Liver (tissue), 9 donors: ENCODE measurements around the gene NOCT. TPM values are rescaled to one million over a fixed set of nuclear protein-coding genes. Genes with fewer than 3 reads are reported as not detected.
A peak's percentile ranks its signal among the peaks of the same experiment; 100 is the strongest.

ENCODE experiments used
- DNase-seq: peaks from one replicate; pipeline ENCODE4 v3.0.0-alpha.2; 2017; ENCODE audit warnings: low spot score
- H3K27ac ChIP-seq, 2 donors: one replicate each; pipeline ENCODE4 v1.7.0; 2013; ENCODE audit warnings: inconsistent platforms in 2 of 2, low read length in 2 of 2, control low read depth in 1 of 2, low read depth in 1 of 2, mild to moderate bottlenecking in 1 of 2
- H3K27me3 ChIP-seq, 4 donors: one replicate each; pipeline versions ENCODE4 v1.6.1 to v1.7.0; 2013; ENCODE audit warnings: low read length in 3 of 4, inconsistent platforms in 1 of 4, mild to moderate bottlenecking in 1 of 4, moderate library complexity in 1 of 4; ENCODE audit not compliant: control insufficient read depth in 4 of 4, insufficient read depth in 4 of 4
- H3K36me3 ChIP-seq, 4 donors: one replicate each; pipeline versions ENCODE4 v1.6.1 to v1.7.0; 2013; ENCODE audit warnings: low read length in 3 of 4, mild to moderate bottlenecking in 3 of 4, low read depth in 1 of 4, moderate library complexity in 1 of 4; ENCODE audit not compliant: control insufficient read depth in 4 of 4, insufficient read depth in 3 of 4
- H3K4me1 ChIP-seq, 4 donors: one replicate each; pipeline versions ENCODE4 v1.6.1 to v1.7.0; 2013; ENCODE audit warnings: low read length in 3 of 4, mild to moderate bottlenecking in 3 of 4, moderate library complexity in 1 of 4; ENCODE audit not compliant: control insufficient read depth in 4 of 4, insufficient read depth in 4 of 4
- H3K4me3 ChIP-seq, 3 donors: one replicate each; pipeline versions ENCODE4 v1.6.1 to v1.7.0; 2013; ENCODE audit warnings: low read length in 3 of 3, control low read depth in 1 of 3, low read depth in 1 of 3, mild to moderate bottlenecking in 1 of 3
- H3K9ac ChIP-seq, 2 donors: one replicate each; pipeline ENCODE4 v1.7.0; 2013; ENCODE audit warnings: low read length in 2 of 2, mild to moderate bottlenecking in 2 of 2, moderate library complexity in 2 of 2, control low read depth in 1 of 2, low read depth in 1 of 2
- H3K9me3 ChIP-seq, 4 donors: one replicate each; pipeline versions ENCODE4 v1.6.1 to v1.7.0; 2013; ENCODE audit warnings: low read length in 3 of 4; ENCODE audit not compliant: control insufficient read depth in 4 of 4
- EGR1 ChIP-seq, 2 donors: IDR thresholded peaks; 2 replicates each; pipeline ENCODE4 v1.6.1; 2016 to 2018; ENCODE audit warnings: antibody characterized with exemption in 2 of 2, low read depth in 2 of 2
- FOXA1 ChIP-seq: IDR thresholded peaks from 2 replicates; pipeline ENCODE4 v1.6.1; 2016; ENCODE audit warnings: antibody characterized with exemption
- FOXA2 ChIP-seq: IDR thresholded peaks from 2 replicates; pipeline ENCODE4 v1.6.1; 2016; ENCODE audit warnings: antibody characterized with exemption
- GABPA ChIP-seq, 2 donors: IDR thresholded peaks in 1 of 2; conservative IDR thresholded peaks in 1 of 2; 2 replicates each; pipeline ENCODE4 v1.6.1; 2016; ENCODE audit warnings: antibody characterized with exemption in 2 of 2, mild to moderate bottlenecking in 1 of 2, moderate library complexity in 1 of 2
- HNF4A ChIP-seq, 2 donors: conservative IDR thresholded peaks; 2 replicates each; pipeline ENCODE4 v1.6.1; 2016; ENCODE audit warnings: antibody characterized with exemption in 2 of 2, mild to moderate bottlenecking in 2 of 2
- HNF4G ChIP-seq: IDR thresholded peaks from 2 replicates; pipeline ENCODE4 v1.6.1; 2016; ENCODE audit warnings: antibody characterized with exemption
- JUND ChIP-seq, 2 donors: IDR thresholded peaks; 2 replicates each; pipeline ENCODE4 v1.6.1; 2016; ENCODE audit warnings: antibody characterized with exemption in 2 of 2
- NR2F2 ChIP-seq: IDR thresholded peaks from 2 replicates; pipeline ENCODE4 v1.6.1; 2016; ENCODE audit warnings: antibody characterized with exemption
- RAD21 ChIP-seq, 2 donors: IDR thresholded peaks; 2 replicates each; pipeline ENCODE4 v1.6.1; 2016; ENCODE audit warnings: antibody characterized with exemption in 2 of 2, mild to moderate bottlenecking in 2 of 2
- RXRA ChIP-seq, 2 donors: IDR thresholded peaks; 2 replicates each; pipeline ENCODE4 v1.6.1; 2017 to 2018; ENCODE audit warnings: antibody characterized with exemption in 2 of 2, mild to moderate bottlenecking in 1 of 2
- SP1 ChIP-seq: IDR thresholded peaks from 2 replicates; pipeline ENCODE4 v1.6.1; 2018; ENCODE audit warnings: antibody characterized with exemption, mild to moderate bottlenecking
- TAF1 ChIP-seq: conservative IDR thresholded peaks from 2 replicates; pipeline ENCODE4 v1.6.1; 2016; ENCODE audit warnings: antibody characterized with exemption, mild to moderate bottlenecking
- WGBS: extraction: QIAGEN DNeasy Blood & Tissue Kit; methylation state at CpG from one replicate; pipeline ENCODE4 v1.1.7; 2013; 5-methylcytosine and 5-hydroxymethylcytosine counted together
- polyA plus RNA-seq, 2 donors: library from polyadenylated mRNA; stranded (reverse) in 1 of 2; unstranded in 1 of 2; fragments of 200-250 nt in 1 of 2; fragments of >200 nt in 1 of 2; fragmentation: Nextera tagmentation in 1 of 2; extraction: Ambion mirVana in 1 of 2; gene quantifications; one replicate each; pipeline versions ENCODE4 v1.2.1 to v1.2.3, GENCODE V29; 2013 to 2015
- total RNA-seq, 2 donors: library from RNA; depleted of rRNA; stranded (reverse); fragments of >200 nt; gene quantifications; one replicate each; pipeline ENCODE4 v1.2.3, GENCODE V29; 2014
- TF ChIP-seq, protein P1 (sequence below): IDR thresholded peaks from 2 replicates; pipeline ENCODE4 v1.6.1; 2016; ENCODE audit warnings: antibody characterized with exemption
- TF ChIP-seq, protein P2 (sequence below): IDR thresholded peaks from 2 replicates; pipeline ENCODE4 v1.6.1; 2016; ENCODE audit warnings: antibody characterized with exemption
- TF ChIP-seq, protein P3 (sequence below): IDR thresholded peaks from 2 replicates; pipeline ENCODE4 v1.6.1; 2016; ENCODE audit warnings: antibody characterized with exemption, mild to moderate bottlenecking
- TF ChIP-seq, protein P4 (sequence below): fragments of 150-350 bp; IDR thresholded peaks from 2 replicates; pipeline ENCODE4 v1.5.1; 2017; ENCODE audit warnings: improper control_type of control experiment, low read depth, low read length; ENCODE audit not compliant: missing input control
- donor health status: healthy.
- donor health status: healthy.
- donor health status: healthy.
- donor health status: healthy.
- donor health status: healthy.

NOCT gene
- total and polyA plus RNA-seq, 4 donors, result 2.8 to 11.9 (median 4.3) TPM

DNA sequence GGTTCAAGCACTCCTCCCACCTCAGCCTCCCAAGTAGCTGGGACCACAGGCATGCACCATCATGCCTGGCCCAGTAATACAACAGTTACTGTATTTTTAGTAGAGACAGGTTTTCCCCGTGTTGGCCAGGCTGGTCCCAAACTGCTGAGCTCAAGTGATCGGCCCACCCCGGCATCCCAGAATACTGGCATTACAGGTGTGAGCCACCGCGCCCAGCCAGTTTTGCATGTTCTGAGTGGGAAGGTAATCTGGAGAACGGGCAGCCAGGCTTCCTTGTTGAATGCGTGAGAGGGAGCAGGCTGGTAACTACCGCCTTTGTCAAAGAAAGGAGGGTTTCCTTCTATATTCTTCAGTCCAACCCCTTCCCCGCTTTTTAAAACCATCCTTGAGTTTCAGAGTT lies 9.1 kb downstream of the NOCT start:
- Histone ChIP-seq H3K4me3 (no peak overlapping the region), H3K9me3 (no peaks in the 10 kb centered on the region), H3K9ac (no peak overlapping the region), H3K27ac (no peak overlapping the region), H3K27me3 (no peaks in the 10 kb centered on the region), H3K4me1 (peaks cover 9 to 25% (median 18%) of the 10 kb centered on the region in 4 donors), H3K36me3 (peaks cover 0 to 1% (median 0%) of the 10 kb centered on the region in 4 donors)
- WGBS, result 95% methylated on average over 9 of the region's 9 CpGs
- TF ChIP-seq EGR1 (IDR thresholded peaks at IDR 0.05; ENCODE audit: low read depth in 2 of 2) (no peak), GABPA (IDR thresholded peaks at IDR 0.05 in 1 of 2, conservative IDR thresholded peaks at IDR 0.05 in 1 of 2) (no peak), HNF4A (conservative IDR thresholded peaks at IDR 0.05) (no peak), FOXA1 (no peak), SP1 (no peak), JUND (IDR thresholded peaks at IDR 0.05) (no peak), RXRA (IDR thresholded peaks at IDR 0.05) (no peak), TAF1 (no peak), RAD21 (IDR thresholded peaks at IDR 0.05) (no peak), HNF4G (no peak)
- TF ChIP-seq, protein P1, sequence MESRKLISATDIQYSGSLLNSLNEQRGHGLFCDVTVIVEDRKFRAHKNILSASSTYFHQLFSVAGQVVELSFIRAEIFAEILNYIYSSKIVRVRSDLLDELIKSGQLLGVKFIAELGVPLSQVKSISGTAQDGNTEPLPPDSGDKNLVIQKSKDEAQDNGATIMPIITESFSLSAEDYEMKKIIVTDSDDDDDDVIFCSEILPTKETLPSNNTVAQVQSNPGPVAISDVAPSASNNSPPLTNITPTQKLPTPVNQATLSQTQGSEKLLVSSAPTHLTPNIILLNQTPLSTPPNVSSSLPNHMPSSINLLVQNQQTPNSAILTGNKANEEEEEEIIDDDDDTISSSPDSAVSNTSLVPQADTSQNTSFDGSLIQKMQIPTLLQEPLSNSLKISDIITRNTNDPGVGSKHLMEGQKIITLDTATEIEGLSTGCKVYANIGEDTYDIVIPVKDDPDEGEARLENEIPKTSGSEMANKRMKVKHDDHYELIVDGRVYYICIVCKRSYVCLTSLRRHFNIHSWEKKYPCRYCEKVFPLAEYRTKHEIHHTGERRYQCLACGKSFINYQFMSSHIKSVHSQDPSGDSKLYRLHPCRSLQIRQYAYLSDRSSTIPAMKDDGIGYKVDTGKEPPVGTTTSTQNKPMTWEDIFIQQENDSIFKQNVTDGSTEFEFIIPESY, result no peak
- TF ChIP-seq, protein P2, sequence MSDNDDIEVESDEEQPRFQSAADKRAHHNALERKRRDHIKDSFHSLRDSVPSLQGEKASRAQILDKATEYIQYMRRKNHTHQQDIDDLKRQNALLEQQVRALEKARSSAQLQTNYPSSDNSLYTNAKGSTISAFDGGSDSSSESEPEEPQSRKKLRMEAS, result no peak
- no peak for DNase-seq

DNA sequence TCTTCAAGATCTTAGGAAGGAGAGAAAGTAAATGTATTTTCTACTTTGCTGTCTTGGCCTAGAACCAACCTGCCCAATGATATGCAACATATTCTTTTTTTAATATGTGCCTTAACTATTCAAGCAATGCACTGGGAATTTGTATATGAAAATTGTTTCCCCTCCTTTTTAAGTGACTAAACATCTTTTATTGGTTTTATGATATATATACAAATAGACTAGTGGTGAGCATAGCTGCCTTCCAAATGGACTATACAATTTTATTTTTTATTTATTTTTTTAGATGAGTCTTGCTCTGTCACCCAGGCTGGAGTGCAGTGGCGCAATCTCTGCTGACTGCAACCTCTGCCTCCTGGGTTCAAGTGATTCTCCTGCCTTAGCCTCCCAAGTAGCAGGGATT lies 10.3 kb downstream of the NOCT start:
- H3K27me3 ChIP-seq, result no peaks in the 10 kb centered on the region
- DNase-seq, result no peak
- WGBS, result 96% methylated on average over 1 of the region's 1 CpG
- no peak overlapping the region for H3K27ac ChIP-seq
- H3K4me3 ChIP-seq, result no peak overlapping the region
- peaks cover 0 to 1% (median 0%) of the 10 kb centered on the region in 4 donors for H3K36me3 ChIP-seq
- H3K9ac ChIP-seq, result no peak overlapping the region
- no peaks in the 10 kb centered on the region for H3K9me3 ChIP-seq
- TF ChIP-seq SP1 (no peak), FOXA2 (no peak)
- H3K4me1 ChIP-seq, result peaks cover 4 to 19% (median 15%) of the 10 kb centered on the region in 4 donors

DNA sequence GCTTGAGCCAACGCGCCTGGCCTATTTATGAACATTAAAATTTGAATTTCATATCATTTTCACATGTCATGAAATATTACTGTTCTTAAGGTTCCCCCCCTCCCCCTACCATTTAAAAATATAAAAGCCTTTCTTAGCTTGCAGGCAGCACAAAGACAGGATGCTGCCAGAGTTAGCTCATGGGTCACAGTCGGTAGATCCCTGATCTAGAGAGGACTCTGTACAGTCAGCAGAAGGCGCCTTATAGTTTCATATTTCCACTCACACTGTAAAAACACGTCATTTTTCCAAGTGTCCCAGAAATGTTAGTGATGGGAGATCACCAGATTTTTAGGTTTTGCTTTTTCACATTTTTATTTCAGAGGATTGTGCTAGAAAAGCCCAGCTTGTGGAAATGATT lies 12.2 kb downstream of the NOCT start:
- Histone ChIP-seq H3K9me3 (no peaks in the 10 kb centered on the region), H3K36me3 (no peaks in the 10 kb centered on the region), H3K4me3 (no peak overlapping the region), H3K4me1 (peaks cover 4 to 19% (median 15%) of the 10 kb centered on the region in 4 donors), H3K9ac (peak overlapping the region; percentile 6 to 71), H3K27ac (peak overlapping the region; percentile 45 to 74), H3K27me3 (no peaks in the 10 kb centered on the region)
- no peak for DNase-seq
- TF ChIP-seq, protein P3, sequence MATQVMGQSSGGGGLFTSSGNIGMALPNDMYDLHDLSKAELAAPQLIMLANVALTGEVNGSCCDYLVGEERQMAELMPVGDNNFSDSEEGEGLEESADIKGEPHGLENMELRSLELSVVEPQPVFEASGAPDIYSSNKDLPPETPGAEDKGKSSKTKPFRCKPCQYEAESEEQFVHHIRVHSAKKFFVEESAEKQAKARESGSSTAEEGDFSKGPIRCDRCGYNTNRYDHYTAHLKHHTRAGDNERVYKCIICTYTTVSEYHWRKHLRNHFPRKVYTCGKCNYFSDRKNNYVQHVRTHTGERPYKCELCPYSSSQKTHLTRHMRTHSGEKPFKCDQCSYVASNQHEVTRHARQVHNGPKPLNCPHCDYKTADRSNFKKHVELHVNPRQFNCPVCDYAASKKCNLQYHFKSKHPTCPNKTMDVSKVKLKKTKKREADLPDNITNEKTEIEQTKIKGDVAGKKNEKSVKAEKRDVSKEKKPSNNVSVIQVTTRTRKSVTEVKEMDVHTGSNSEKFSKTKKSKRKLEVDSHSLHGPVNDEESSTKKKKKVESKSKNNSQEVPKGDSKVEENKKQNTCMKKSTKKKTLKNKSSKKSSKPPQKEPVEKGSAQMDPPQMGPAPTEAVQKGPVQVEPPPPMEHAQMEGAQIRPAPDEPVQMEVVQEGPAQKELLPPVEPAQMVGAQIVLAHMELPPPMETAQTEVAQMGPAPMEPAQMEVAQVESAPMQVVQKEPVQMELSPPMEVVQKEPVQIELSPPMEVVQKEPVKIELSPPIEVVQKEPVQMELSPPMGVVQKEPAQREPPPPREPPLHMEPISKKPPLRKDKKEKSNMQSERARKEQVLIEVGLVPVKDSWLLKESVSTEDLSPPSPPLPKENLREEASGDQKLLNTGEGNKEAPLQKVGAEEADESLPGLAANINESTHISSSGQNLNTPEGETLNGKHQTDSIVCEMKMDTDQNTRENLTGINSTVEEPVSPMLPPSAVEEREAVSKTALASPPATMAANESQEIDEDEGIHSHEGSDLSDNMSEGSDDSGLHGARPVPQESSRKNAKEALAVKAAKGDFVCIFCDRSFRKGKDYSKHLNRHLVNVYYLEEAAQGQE, result no peak
- TF ChIP-seq NR2F2 (no peak), HNF4G (no peak), FOXA2 (no peak), JUND (IDR thresholded peaks at IDR 0.05) (no peak), FOXA1 (no peak)
- TF ChIP-seq, protein P4, sequence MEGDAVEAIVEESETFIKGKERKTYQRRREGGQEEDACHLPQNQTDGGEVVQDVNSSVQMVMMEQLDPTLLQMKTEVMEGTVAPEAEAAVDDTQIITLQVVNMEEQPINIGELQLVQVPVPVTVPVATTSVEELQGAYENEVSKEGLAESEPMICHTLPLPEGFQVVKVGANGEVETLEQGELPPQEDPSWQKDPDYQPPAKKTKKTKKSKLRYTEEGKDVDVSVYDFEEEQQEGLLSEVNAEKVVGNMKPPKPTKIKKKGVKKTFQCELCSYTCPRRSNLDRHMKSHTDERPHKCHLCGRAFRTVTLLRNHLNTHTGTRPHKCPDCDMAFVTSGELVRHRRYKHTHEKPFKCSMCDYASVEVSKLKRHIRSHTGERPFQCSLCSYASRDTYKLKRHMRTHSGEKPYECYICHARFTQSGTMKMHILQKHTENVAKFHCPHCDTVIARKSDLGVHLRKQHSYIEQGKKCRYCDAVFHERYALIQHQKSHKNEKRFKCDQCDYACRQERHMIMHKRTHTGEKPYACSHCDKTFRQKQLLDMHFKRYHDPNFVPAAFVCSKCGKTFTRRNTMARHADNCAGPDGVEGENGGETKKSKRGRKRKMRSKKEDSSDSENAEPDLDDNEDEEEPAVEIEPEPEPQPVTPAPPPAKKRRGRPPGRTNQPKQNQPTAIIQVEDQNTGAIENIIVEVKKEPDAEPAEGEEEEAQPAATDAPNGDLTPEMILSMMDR, result no peak
- WGBS, result 66% methylated on average over 5 of the region's 5 CpGs
